ENCODE data around the gene XPNPEP2.
A peak's percentile ranks its signal among the peaks of the same experiment; 100 is the strongest.
"Not testable (repeated sequence)": the region's sequence is repeated elsewhere in the genome, so short reads cannot be mapped to it uniquely, and the experiment has no call there.

Gene XPNPEP2

DNA sequence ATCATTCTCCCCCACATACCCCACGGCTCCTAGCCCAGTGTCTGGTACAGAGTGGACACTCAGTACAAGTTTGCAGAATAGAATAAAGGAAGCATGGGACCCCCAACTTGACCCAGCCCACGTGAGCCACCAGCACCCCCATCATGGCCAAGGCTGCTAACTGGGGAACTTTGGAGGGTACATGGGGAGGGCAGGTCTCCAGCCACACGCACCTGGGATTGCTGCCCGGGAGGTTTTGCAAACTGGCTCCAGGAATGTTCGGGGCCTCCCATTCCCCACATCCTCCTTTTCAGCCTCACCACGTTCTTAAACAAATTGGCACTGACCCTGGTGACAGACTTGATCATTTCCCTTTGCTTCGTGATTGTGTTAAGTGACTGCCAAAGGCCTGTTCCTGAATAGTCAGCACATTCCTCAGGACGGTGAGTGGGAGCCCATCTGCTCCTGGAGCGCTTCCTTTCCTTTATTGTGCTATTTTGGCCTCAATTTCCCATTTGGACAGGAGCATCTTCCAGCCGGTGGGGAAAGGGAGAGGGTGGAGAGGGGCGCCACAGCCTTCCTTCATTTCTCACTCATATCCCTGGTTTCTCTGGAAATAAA, 18.7 kb upstream of the XPNPEP2 start:
- DNase-seq, result no peak

DNA sequence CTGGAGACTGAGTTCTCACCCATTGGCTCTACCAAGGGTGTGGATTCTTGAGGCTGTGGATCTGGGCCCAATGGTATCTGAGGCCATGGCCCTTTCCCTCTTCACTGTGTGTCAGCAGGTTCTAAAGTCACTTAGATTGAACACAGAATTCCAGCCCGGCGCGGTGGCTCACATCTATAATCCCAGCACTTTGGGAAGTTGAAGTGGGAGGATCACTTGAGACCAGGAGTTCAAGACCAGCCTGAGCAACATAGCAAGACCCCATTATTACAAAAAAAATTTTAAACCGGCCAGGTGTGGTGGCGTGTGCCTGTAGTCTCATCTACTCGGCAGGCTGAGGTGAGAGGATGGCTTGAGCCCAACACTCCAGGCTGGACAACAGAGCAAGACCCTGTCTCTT, 18.0 kb upstream of the XPNPEP2 start:
- DNase-seq, result no peak

GRCh38 chrX:129721414-129721813, 17.4 kb upstream of the XPNPEP2 start:
- DNase-seq, result no peak

DNA sequence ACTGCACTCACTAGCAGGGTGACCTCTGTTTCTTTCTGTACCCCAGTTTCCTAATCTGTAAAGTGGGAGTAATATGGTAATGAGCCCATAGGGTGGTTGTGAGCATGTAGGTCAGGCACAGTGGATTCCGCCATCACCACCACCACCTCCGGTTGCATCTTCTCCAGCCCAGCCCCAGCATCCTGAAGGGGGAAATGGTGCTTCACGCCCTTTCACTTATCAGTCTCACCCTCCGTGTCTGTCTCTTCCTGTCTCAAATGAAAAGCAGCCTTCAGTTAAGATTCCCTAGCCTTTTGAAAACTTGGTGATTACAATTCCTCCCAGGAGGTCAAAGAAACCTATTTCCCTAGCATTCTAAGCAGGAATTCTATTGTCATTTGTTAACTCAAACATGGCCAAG, 16.9 kb upstream of the XPNPEP2 start:
- no peak for DNase-seq

DNA sequence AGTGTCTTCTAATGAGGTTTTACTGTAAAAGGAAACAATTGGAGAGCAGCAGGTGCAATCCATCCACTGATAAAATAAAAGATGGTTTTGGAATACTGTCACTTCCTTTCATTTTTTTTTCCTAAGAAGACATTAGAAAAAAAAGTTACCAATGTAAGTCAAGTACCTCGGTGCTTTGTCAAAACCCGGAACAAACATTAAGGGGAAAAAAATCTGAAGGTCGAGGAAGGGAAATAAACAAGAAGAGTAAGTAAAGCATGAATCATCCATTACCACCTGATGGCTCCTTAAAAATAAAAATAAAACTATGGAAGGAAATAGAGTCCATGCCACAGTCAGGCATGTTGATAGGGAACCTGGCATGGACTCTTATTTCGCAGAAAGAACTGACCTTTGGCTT, 15.3 kb upstream of the XPNPEP2 start:
- no peak for DNase-seq

DNA sequence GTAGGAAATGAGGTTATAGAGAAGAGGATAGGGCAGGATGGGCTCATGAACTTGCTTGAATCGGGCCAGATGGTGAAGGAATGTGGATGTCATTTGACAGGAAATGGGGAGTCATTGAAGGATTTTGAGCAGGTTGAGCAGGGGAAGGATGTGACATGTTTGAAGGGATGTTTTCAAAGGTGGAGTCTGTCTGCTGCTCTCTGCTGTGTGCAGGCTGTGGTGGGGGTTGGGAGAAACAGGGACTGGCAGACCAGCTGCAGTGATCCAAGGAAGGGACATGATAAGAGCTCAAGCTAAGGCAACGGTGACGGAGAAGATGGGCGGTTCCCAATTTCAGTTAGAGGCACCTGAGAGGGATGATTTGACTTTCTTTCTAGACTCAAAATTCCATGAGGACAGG, 14.0 kb upstream of the XPNPEP2 start:
- no peak for DNase-seq

DNA sequence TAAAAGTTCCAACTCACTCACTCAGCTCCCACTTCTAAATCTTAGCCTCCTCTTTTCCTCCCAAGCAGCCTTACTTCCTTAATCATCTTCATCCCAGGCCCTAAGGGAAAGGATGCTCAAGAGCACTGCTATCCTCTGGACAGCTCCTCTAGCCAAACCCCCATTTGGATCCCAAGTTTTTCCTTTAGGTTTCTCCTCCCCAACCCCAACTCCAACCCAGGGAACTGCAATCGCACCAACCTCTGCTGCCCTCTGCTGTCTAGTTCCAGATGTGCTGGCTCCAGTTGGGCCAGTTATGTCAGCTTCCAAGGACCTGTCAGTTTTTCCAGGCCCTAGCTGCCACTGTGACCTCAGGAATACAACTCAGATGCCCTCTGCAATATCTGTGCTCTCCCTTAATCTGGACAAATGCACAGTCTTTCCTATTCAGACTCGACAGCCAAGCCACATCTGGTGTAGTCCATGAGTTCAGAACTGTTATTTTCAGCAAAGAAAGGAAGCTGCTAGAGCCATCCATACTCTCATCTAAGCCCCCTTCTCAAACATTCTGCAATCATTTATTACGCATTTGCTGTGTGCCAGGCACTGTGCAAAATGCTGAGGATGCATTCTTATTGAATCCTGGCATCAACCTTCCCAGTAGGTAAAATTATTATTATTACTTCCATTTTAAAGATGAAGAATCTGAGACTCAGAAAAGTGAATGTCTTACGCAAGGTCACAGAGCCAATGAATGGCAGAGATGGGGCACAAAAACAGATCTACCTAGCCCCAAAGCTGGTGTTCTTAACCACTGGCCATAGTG, 12.3 kb upstream of the XPNPEP2 start:
- peak; percentile 52 to 70 (median 64) for DNase-seq

DNA sequence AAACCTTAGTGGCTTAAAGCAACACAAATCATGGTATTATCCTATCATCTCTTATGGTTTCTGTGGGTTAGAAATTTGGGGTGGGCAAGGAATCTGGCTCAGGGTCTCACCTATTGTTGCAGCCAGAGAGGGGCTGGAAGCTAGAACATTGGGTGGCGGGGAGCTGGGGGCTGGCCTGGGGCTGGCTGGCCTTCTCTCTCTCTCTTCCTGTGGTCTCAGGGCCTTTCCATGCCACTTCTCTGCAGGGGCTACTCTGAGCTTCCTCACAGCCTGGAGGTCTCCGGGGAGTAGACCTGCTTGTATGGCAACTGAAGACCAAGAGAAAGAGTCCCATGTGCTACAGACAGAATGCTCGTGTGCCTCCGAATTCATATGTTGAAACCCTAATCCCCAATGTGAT, 10.7 kb upstream of the XPNPEP2 start:
- DNase-seq, result no peak

GRCh38 chrX:129731228-129731627, 7.6 kb upstream of the XPNPEP2 start:
- peak; percentile 65 to 75 (median 71) for DNase-seq

- no peak for DNase-seq
Measured at GRCh38 chrX:129732857-129733256, 5.9 kb upstream of the XPNPEP2 start.

- DNase-seq, result no peak
Measured at GRCh38 chrX:129733335-129733734, 5.4 kb upstream of the XPNPEP2 start.

DNA sequence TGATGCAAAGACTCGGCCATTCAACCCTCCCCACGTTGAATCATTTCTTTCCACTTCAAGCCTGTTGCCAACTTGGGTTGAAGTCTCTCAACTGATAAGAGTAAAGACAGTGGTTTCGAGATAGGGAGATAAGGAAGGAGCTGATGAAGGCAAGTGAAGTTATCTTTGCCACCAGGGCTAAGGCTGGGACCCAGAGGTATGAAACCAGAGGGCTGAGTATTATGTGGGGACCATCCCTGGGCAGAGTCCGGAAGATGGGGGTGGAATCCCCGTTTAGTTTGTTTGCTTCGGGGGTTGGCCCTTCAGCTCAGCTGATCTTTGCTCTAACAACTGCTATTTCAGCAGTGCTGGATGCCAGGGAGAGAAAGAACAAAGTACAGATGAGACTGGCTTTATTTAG, 2.3 kb upstream of the XPNPEP2 start:
- no peak for DNase-seq

GRCh38 chrX:129737916-129738315, 863 bp upstream of the XPNPEP2 start:
- DNase-seq, result peak; percentile 73 to 79 (median 79)

DNA sequence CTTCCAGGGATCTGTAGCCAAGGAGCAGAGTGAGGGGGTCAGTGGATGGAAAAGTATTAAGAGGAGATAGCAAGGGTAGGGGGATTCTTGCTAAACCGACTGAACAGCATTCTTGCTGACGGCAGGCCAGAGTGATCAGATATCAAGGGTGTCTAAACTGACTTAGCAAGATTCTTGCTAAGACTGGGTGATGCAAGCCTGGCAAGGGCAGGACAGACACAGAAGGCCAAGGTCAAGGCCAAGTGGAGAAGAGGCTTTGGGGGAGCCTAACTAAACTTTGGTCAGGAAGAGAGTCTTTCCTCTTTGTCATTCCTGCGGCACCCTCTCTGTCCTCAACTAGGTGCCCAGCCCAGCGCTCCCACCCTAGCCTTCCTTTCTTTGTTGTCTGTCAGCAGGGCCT, 799 bp downstream of the XPNPEP2 start:
- no peak for DNase-seq

DNA sequence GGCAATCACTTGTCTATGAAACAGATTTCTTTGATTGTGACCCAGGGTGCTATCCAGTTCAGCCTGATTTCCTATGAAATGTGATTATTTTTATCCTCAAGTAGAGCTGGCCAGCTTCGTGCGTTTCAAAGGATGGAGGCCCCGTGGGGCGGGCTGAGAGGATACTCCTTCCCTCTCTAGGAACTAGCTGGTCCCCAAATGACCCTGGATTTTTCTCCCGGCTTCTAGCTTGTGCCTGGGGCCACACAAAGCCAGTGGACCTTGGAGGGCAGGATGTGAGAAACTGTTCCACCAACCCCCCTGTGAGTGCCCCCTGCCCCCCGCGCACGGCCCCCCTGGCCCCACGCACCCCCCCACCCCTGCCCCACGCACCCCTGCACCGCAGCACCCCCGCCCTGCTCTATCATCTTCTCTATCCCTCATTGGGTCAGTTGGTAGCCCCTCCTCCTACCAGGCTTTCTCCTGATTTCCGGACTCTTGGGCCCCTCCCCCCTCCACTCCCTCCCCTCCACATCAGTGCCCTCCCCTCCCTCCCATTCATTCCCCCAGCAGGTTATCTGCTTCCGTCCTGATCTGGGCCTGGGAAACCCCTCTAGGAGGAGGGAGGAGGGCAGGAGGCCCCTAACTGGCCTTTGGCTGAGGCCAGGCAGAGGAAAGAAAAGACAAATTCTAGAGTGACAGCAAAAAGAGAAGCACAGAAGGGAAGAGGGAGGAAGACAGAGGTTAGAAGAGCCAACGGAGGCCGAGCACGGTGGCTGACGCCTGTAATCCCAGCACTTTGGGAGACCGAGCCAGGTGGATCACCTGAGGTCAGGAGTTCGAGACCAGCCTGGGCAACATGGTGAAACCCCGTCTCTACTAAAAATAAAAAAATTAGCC, 3.3 kb downstream of the XPNPEP2 start:
- DNase-seq, result no peak

GRCh38 chrX:129742759-129743152, 4.0 kb downstream of the XPNPEP2 start:
- not testable (repeated sequence) for DNase-seq

DNA sequence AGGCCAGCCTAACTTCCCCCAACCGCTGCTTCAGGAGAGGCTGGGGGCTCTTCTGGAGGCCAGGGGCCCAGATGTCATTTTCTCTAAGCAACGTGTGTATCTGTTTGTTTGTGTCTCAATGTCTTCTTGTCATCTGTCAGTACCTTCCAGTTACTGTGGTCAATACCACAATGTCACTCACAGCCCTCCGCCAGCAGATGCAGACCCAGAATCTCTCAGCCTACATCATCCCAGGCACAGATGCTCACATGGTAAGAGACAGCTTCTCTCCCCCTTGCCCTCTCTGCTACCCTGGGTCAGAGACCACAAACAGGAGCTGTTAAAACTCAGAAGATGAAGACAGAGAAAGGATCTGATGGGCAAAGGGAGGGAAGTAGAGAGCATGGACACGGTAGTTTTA, 5.0 kb downstream of the XPNPEP2 start:
- no peak for DNase-seq

DNA sequence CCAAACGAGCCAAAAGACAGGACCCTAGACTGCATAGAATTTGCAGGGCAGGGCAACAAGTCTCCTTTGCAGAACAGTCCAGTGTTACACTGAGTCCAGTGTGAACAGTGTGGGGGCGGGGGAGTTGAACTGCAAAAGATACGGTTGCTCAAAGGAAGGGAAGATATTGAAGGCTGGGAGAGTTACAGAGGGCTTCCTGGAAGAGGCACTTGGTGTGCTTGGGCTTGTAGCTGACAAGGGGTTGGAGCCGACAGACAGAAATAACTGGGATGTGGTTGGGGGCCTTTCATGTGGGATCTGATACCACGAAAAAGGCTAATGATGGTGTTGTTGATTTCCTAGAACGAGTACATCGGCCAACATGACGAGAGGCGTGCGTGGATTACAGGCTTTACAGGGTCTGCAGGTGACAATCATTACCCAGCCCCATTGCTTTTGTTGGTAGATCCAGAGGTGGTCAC, 6.1 kb downstream of the XPNPEP2 start:
- peak; percentile 22 to 56 (median 32) for DNase-seq

GRCh38 chrX:129746557-129747470, 8.0 kb downstream of the XPNPEP2 start:
- peak in 1 of 3 donors; percentile 26 for DNase-seq

DNA sequence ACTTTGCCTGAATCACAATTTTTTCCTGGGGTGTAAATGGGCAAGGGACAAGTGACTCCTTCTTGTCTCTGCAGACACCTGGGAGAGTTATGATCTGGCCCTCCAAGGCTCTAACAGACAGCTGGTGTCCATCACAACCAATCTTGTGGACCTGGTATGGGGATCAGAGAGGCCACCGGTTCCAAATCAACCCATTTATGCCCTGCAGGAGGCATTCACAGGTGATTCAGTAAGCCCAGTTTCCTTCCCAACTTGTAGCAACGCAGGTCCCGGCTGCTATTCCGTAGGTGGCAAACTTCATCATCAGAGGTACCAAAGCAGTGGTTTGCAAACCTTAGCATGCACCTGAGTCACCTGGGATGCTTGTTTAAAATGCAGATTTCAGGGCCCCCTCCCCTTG, 8.8 kb downstream of the XPNPEP2 start:
- no peak for DNase-seq

DNA sequence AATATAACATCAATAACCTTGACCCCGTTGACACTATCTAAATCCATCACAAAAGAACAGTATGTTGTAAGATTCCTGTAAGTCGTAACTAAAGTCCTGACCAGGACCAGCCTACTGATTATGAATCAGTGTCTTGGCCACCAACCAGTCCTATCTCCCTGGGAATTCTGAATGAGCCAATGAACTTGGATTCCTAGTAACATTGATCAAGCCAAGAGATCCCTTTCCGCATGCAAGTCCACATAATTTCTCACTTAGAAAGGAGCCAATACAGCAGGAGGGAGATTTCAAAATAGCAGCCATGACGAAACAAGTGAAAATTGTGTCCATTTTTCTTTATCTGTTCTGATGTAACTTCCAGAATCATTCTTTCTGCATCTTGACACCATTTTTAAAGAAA, 9.5 kb downstream of the XPNPEP2 start:
- DNase-seq, result peak; percentile 33 to 63 (median 58)

GRCh38 chrX:129749069-129749468, 10.3 kb downstream of the XPNPEP2 start:
- no peak for DNase-seq
